Peyer's patch (tissue), 4 donors: ENCODE measurements around the gene NEURL1B. TPM values are rescaled to one million over a fixed set of nuclear protein-coding genes. Genes with fewer than 3 reads are reported as not detected.

Experiments
- DNase-seq, 3 donors: peaks; one replicate each; pipeline ENCODE4 v3.0.0-alpha.2; 2017 to 2019
- H3K27ac ChIP-seq, 4 donors: fragments of 200-600 bp; sonication (generic); one replicate each; pipeline ENCODE4 v1.5.1; 2016 to 2019
- H3K27me3 ChIP-seq, 2 donors: fragments of 200-600 bp; sonication (generic); one replicate each; pipeline ENCODE4 v1.5.1; 2019
- H3K36me3 ChIP-seq, 3 donors: fragments of 200-600 bp; sonication (generic); one replicate each; pipeline ENCODE4 v1.5.1; 2016 to 2019
- H3K4me1 ChIP-seq, 4 donors: fragments of 200-600 bp; sonication (generic); one replicate each; pipeline ENCODE4 v1.5.1; 2016 to 2019
- H3K4me3 ChIP-seq, 4 donors: fragments of 200-600 bp; sonication (generic); 1 replicate in 3 of 4; 2 replicates in 1 of 4; pipeline ENCODE4 v1.5.1; 2016 to 2019; ENCODE audit warnings: mild to moderate bottlenecking in 1 of 4
- H3K9me3 ChIP-seq, 4 donors: fragments of 200-600 bp; sonication (generic); one replicate each; pipeline ENCODE4 v1.5.1; 2016 to 2019; ENCODE audit warnings: mild to moderate bottlenecking in 1 of 4
- CTCF ChIP-seq, 6 experiments: fragments of 450-650 bp in 4 of 6; fragments of 200-600 bp in 2 of 6; sonication (generic) in 1 of 6; IDR thresholded peaks; one replicate each; pipeline ENCODE4 v1.5.1; 2017 to 2019; ENCODE audit warnings: antibody characterized with exemption in 6 of 6, mild to moderate bottlenecking in 3 of 6, moderate library complexity in 1 of 6
- POLR2A ChIP-seq, 2 donors: fragments of 450-650 bp; IDR thresholded peaks; one replicate each; pipeline ENCODE4 v1.5.1; 2017; ENCODE audit warnings: antibody characterized with exemption in 2 of 2, mild to moderate bottlenecking in 2 of 2, moderate library complexity in 2 of 2
- total RNA-seq, 4 donors: library from RNA; depleted of rRNA; stranded (reverse); fragments of >200 nt; gene quantifications; one replicate each; pipeline ENCODE4 v1.1.0, GENCODE V29; 2016

The NEURL1B gene
- total RNA-seq, 4 donors from 2014 or later, result 38.8 to 97.2 (median 81.0) TPM

GRCh38 chr5:172686539-172687390 lies 45.7 kb downstream of the NEURL1B start:
- DNase-seq, result no peak
- no peak overlapping the region for H3K4me3 ChIP-seq
- peaks cover 0 to 8% (median 0%) of the 10 kb centered on the region in 3 donors for H3K36me3 ChIP-seq
- H3K9me3 ChIP-seq, result no peaks in the 10 kb centered on the region
- H3K4me1 ChIP-seq, result peaks cover 0 to 35% (median 4%) of the 10 kb centered on the region in 4 donors
- no peak for TF ChIP-seq CTCF (IDR thresholded peaks at IDR 0.05)
- no peak for TF ChIP-seq POLR2A (IDR thresholded peaks at IDR 0.05)
- H3K27me3 ChIP-seq, result no peaks in the 10 kb centered on the region
- peak overlapping the region in 1 of 4 donors; percentile 74 for H3K27ac ChIP-seq

GRCh38 chr5:172687940-172688339 lies 46.9 kb downstream of the NEURL1B start:
- TF ChIP-seq POLR2A (IDR thresholded peaks at IDR 0.05) (no peak), CTCF (IDR thresholded peaks at IDR 0.05) (no peak)
- Histone ChIP-seq H3K4me3 (no peak overlapping the region), H3K27me3 (no peaks in the 10 kb centered on the region), H3K27ac (peak overlapping the region in 3 of 4 donors; percentile 30 to 74 (median 53)), H3K9me3 (no peaks in the 10 kb centered on the region), H3K36me3 (peaks cover 0 to 8% (median 0%) of the 10 kb centered on the region in 3 donors), H3K4me1 (peaks cover 0 to 35% (median 4%) of the 10 kb centered on the region in 4 donors)
- DNase-seq, result peak in 2 of 3 donors; percentile 74 to 77

DNA sequence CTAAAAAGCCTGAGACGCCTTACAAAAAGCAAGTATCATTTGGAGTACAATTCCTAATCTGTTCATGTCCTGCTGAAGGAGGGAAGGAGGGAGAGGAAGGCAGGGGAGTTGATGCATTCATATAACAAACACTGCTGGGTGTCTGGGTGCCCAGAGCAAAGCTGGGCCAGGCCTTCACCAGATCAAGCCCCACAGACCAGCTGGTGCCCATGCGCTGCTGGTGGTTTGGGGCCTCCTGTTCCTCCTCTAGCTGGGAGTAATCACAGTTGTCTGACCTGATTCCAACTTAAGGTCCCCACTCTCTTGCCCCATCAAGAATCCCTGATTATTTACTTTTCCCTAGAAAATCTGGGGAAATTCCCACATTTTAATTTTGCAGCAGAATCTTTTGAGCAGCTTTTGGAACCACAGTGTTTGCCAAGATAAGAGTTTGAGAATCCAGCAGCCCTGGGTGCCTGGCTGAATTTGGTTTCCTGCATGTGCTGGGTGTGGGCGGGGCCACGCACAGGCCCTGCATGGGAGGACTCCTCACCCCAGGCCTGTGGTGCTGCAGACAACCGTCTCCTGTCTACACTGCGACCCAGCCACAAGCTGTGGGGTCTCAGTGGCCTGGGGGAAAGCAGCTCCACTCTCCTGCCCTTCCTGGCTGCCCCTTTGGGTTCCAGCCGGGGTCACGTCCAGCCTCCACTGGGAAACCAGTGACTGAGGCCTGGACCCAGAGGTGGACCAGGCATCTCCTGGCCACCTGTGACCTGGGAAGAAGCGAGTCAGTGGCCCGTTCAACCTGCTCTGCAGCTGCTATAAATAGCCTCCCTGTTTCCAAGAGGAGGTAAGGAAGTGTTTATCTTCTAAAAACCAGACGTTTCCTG lies 47.5 kb downstream of the NEURL1B start:
- H3K27ac ChIP-seq, result peak overlapping the region; percentile 6 to 74 (median 40)
- no peak for DNase-seq
- H3K4me3 ChIP-seq, result no peak overlapping the region
- H3K27me3 ChIP-seq, result no peaks in the 10 kb centered on the region
- TF ChIP-seq POLR2A (IDR thresholded peaks at IDR 0.05) (no peak), CTCF (IDR thresholded peaks at IDR 0.05) (no peak)
- H3K4me1 ChIP-seq, result peaks cover 0 to 35% (median 4%) of the 10 kb centered on the region in 4 donors
- H3K9me3 ChIP-seq, result no peaks in the 10 kb centered on the region
- peaks cover 0 to 8% (median 0%) of the 10 kb centered on the region in 3 donors for H3K36me3 ChIP-seq

GRCh38 chr5:172689218-172689572 lies 48.1 kb downstream of the NEURL1B start:
- peaks cover 0 to 35% (median 4%) of the 10 kb centered on the region in 4 donors for H3K4me1 ChIP-seq
- DNase-seq, result no peak
- TF ChIP-seq CTCF (IDR thresholded peaks at IDR 0.05), result no peak
- no peak for TF ChIP-seq POLR2A (IDR thresholded peaks at IDR 0.05)
- H3K27ac ChIP-seq, result peak overlapping the region in 3 of 4 donors; percentile 6 to 74 (median 53)
- H3K9me3 ChIP-seq, result no peaks in the 10 kb centered on the region
- no peak overlapping the region for H3K4me3 ChIP-seq
- no peaks in the 10 kb centered on the region for H3K27me3 ChIP-seq
- peaks cover 0 to 8% (median 0%) of the 10 kb centered on the region in 3 donors for H3K36me3 ChIP-seq

GRCh38 chr5:172689801-172690200 lies 48.7 kb downstream of the NEURL1B start:
- H3K27ac ChIP-seq, result peak overlapping the region in 1 of 4 donors; percentile 53
- H3K4me1 ChIP-seq, result peaks cover 0 to 35% (median 4%) of the 10 kb centered on the region in 4 donors
- TF ChIP-seq CTCF (IDR thresholded peaks at IDR 0.05) (no peak), POLR2A (IDR thresholded peaks at IDR 0.05) (no peak)
- no peak overlapping the region for H3K4me3 ChIP-seq
- peaks cover 0 to 8% (median 0%) of the 10 kb centered on the region in 3 donors for H3K36me3 ChIP-seq
- H3K9me3 ChIP-seq, result no peaks in the 10 kb centered on the region
- DNase-seq, result no peak
- H3K27me3 ChIP-seq, result no peaks in the 10 kb centered on the region
